ENCODE results near the gene UBAP2L.
"Not testable (repeated sequence)": the region's sequence is repeated elsewhere in the genome, so short reads cannot be mapped to it uniquely, and the experiment has no call there.

UBAP2L gene

DNA sequence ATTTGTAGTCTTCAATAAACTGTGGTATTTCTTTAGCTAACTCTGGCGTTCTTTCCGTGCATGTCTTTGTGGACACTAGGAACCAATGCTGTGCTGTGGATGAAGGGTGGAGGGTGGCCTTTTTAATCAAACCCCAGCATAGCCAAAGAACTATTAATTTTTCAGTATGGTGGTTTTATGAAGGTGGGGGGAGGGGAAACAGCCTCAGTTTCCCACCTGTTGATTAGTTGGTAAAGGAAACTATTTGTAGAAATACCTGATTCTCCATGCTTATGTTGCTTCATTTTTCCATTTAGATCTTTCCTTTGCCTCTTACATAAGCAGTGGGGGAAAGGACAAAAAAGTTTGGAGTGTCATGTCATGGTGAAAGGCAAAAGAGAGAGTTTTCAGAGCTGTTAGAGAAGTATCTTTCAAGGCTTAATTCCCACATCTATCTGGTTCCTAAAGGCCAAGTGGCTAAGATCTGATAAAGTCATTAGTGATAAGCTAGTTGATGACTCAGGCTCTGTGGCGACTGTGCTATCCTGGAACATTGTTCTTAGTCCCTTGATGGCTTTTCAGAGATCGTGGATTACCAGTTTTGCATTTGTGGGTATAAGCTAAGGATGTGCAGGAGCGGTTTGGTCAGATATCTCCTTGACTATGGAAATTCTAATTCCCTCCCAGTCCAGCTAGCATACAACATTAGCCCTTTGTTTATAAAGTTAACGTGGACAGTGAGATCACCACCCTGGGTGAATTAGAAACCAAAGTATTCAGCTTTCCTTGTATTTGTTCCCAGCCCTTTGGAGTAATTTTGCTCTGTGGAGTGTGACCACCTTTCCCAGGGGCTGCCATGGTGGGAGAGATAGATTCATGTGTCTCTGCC is 42.9 kb downstream of the UBAP2L start:
- Histone ChIP-seq H3K4me3 (ENCODE audit: low read depth, low read length) (no peak overlapping the region), H3K36me3 (ENCODE audit: control insufficient read depth, insufficient read depth, low read length) (peaks cover 55% of the 10 kb centered on the region), H3K4me1 (ENCODE audit: control insufficient read depth, insufficient read depth, low read length) (no peaks in the 10 kb centered on the region), H3K9ac (ENCODE audit: low read depth, low read length) (no peak overlapping the region), H3K9me3 (ENCODE audit: control insufficient read depth, insufficient read depth, low read length) (no peaks in the 10 kb centered on the region), H3K27me3 (ENCODE audit: control insufficient read depth, insufficient read depth, low read length) (no peaks in the 10 kb centered on the region)

DNA sequence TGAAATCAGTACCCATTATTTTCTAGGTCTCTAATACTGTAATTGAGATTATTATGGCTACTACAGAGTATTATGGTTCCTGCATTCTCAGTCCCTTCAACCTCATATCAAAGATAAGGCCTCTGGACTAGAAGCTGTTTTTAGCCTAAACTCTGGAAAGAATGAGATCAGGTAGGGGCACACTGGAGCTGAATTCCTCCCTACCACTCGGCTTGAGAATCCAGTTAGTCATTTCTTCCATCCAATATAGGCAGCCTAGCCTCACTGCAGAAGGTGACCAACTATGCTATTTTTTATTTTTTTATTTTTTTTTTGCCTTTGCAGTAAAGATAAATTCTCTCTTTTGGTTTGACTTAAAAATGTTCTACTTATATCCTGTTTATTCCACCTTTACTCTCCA is 43.7 kb downstream of the UBAP2L start:
- Histone ChIP-seq H3K9me3 (ENCODE audit: control insufficient read depth, insufficient read depth, low read length) (no peaks in the 10 kb centered on the region), H3K9ac (ENCODE audit: low read depth, low read length) (no peak overlapping the region), H3K4me3 (ENCODE audit: low read depth, low read length) (no peak overlapping the region), H3K36me3 (ENCODE audit: control insufficient read depth, insufficient read depth, low read length) (peaks cover 58% of the 10 kb centered on the region), H3K4me1 (ENCODE audit: control insufficient read depth, insufficient read depth, low read length) (no peaks in the 10 kb centered on the region), H3K27me3 (ENCODE audit: control insufficient read depth, insufficient read depth, low read length) (no peaks in the 10 kb centered on the region)

DNA sequence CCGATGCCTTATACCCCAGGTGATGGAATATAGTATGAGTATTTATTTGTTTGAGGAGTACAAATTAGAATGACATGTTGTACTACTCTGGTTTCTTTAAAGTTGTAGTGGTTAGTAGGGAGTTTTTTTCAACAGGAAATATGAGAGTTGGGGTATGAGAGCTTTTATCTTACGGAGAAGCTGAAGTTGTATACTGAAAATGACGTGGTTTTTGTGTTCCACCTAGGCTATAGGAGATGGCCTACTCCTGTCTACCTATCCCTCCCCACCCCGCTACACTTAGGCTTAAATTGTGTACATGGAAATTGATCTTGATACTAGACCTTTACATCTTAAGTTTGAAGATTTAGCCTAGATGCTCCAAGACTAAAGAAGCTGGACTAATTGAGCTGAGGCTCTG is 44.8 kb downstream of the UBAP2L start:
- Histone ChIP-seq H3K4me3 (ENCODE audit: low read depth, low read length) (no peak overlapping the region), H3K36me3 (ENCODE audit: control insufficient read depth, insufficient read depth, low read length) (peaks cover 57% of the 10 kb centered on the region), H3K4me1 (ENCODE audit: control insufficient read depth, insufficient read depth, low read length) (no peaks in the 10 kb centered on the region), H3K27me3 (ENCODE audit: control insufficient read depth, insufficient read depth, low read length) (no peaks in the 10 kb centered on the region), H3K9ac (ENCODE audit: low read depth, low read length) (no peak overlapping the region), H3K9me3 (ENCODE audit: control insufficient read depth, insufficient read depth, low read length) (no peaks in the 10 kb centered on the region)

DNA sequence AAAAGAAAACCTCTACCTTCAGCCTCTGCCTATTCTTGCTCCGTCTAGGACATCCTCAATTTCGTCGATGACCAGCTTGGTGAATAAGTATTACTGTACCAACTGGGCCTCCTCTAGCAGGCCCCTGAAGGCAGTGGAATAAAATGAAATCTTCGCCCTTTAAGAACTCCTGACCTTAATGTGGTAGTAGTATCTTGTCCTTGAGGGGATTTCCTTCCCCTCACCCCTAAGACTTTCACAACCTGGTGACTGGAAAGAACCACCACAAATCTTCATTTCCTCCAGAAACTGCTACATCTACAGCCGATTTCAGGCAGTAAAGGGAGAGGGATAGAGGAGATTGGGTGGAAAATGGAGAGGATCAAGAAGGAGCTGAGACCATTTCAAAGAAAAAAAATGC is 50.1 kb downstream of the UBAP2L start:
- peaks cover 43% of the 10 kb centered on the region for H3K36me3 ChIP-seq (ENCODE audit: control insufficient read depth, insufficient read depth, low read length)
- H3K27me3 ChIP-seq (ENCODE audit: control insufficient read depth, insufficient read depth, low read length) = no peaks in the 10 kb centered on the region
- H3K9me3 ChIP-seq (ENCODE audit: control insufficient read depth, insufficient read depth, low read length) = no peaks in the 10 kb centered on the region
- no peak overlapping the region for H3K9ac ChIP-seq (ENCODE audit: low read depth, low read length)
- H3K4me1 ChIP-seq (ENCODE audit: control insufficient read depth, insufficient read depth, low read length) = no peaks in the 10 kb centered on the region
- no peak overlapping the region for H3K4me3 ChIP-seq (ENCODE audit: low read depth, low read length)

DNA sequence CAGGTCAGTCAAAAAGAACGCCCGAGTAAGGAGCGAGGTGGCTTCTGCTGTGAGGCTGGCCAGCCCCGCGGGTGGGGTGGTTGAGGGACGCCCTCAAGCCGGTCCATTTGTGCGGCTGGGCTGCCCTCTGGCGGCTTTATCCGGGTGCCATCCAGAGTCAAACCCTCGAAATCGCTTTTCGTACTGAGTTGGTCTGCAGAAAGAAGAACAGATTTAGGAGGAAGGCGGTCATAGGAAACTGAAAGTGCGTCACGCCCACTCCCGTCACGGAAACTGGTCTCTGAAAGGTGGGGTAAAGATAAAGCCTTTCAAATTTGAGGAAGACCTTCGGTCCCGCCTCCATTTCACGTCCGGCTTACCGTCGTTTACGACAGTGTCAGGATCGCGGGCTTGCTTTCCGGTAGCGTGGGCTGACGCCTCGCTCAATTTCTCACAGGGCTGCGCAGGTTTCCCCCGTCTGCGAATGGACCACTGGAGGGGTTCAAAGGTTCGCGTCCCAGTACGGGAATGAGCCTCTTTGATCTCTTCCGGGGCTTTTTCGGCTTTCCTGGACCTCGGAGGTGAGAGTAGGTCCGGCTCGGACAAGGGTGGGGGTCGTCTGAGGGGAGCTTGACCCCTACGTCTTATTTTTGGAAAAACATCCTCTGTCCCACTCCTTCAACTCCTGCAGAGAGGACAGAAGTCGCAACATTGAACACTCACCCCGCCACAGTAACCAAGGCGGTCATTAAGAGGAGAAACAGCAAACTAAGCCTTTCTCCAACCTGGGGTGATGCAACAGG is 51.7 kb downstream of the UBAP2L start, which contains the start of gene HAX1:
HAX1 (plus strand) TSS at position 413 of the 782 bp plus-strand sequence; CDS start at position 508, 95 bp downstream.
- H3K4me3 ChIP-seq (ENCODE audit: low read depth, low read length) = peak within 1 kb of the TSS; percentile 85
- H3K9me3 ChIP-seq (ENCODE audit: control insufficient read depth, insufficient read depth, low read length) = no peaks in the 10 kb centered on the region
- H3K27me3 ChIP-seq (ENCODE audit: control insufficient read depth, insufficient read depth, low read length) = no peaks in the 10 kb centered on the region
- H3K4me1 ChIP-seq (ENCODE audit: control insufficient read depth, insufficient read depth, low read length) = no peaks in the 10 kb centered on the region
- H3K9ac ChIP-seq (ENCODE audit: low read depth, low read length) = peak within 1 kb of the TSS; percentile 90
- peaks cover 31% of the 10 kb centered on the region for H3K36me3 ChIP-seq (ENCODE audit: control insufficient read depth, insufficient read depth, low read length)

DNA sequence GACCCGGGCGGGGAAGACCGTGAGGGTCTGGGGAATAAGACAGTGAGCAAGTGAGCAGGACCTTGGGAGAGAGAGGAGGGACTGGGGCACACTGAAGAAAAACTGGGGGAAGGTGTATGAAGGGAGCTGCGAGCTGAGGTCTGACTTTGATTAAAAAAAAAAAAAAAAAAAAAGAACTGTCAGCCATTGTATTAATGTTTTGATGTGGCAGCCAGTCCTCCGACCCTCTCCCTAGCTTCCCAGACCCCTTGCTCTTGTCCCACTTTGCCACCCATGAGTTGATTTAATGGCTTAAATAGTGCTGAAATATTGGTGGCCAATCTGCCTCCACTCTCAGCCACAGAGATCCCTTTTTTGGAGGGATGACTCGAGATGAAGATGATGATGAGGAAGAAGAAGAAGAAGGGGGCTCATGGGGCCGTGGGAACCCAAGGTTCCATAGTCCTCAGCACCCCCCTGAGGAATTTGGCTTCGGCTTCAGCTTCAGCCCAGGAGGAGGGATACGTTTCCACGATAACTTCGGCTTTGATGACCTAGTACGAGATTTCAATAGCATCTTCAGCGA is 52.3 kb downstream of the UBAP2L start:
- H3K36me3 ChIP-seq (ENCODE audit: control insufficient read depth, insufficient read depth, low read length) = peaks cover 31% of the 10 kb centered on the region
- no peaks in the 10 kb centered on the region for H3K9me3 ChIP-seq (ENCODE audit: control insufficient read depth, insufficient read depth, low read length)
- H3K4me1 ChIP-seq (ENCODE audit: control insufficient read depth, insufficient read depth, low read length) = no peaks in the 10 kb centered on the region
- H3K9ac ChIP-seq (ENCODE audit: low read depth, low read length) = peak overlapping the region; percentile 90
- H3K4me3 ChIP-seq (ENCODE audit: low read depth, low read length) = peak overlapping the region; percentile 85
- H3K27me3 ChIP-seq (ENCODE audit: control insufficient read depth, insufficient read depth, low read length) = no peaks in the 10 kb centered on the region

DNA sequence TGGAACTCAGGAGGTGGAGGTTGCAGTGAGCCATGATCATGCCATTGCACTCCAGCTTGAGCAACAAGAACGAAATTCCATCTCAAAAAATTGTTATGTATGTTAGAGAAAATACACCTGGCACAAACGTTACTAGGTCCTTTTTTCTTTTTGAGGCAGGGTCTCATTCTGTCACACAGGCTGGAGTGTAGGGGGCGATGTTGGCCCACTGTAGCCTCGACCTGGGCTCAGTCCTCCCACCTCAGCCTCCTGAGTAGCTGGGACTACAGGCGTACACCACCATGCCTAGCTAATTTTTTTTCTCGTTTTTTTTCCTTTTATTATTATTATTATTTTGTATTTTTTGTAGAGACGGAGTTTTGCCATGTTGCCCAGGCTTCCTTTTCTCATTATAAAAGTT is 56.0 kb downstream of the UBAP2L start:
- no peaks in the 10 kb centered on the region for H3K9me3 ChIP-seq (ENCODE audit: control insufficient read depth, insufficient read depth, low read length)
- no peaks in the 10 kb centered on the region for H3K27me3 ChIP-seq (ENCODE audit: control insufficient read depth, insufficient read depth, low read length)
- peaks cover 10% of the 10 kb centered on the region for H3K36me3 ChIP-seq (ENCODE audit: control insufficient read depth, insufficient read depth, low read length)
- no peaks in the 10 kb centered on the region for H3K4me1 ChIP-seq (ENCODE audit: control insufficient read depth, insufficient read depth, low read length)
- no peak overlapping the region for H3K4me3 ChIP-seq (ENCODE audit: low read depth, low read length)
- no peak overlapping the region for H3K9ac ChIP-seq (ENCODE audit: low read depth, low read length)

DNA sequence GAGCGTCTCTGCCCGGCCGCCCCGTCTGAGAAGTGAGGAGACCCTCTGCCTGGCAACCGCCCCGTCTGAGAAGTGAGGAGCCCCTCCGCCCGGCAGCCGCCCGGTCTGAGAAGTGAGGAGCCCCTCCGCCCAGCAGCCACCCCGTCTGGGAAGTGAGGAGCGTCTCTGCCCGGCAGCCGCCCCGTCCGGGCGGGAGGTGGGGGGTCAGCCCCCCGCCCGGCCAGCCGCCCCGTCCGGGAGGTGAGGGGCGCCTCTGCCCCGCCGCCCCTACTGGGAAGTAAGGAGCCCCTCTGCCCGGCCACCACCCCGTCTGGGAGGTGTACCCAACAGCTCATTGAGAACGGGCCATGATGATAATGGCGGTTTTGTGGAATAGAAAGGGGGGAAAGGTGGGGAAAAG is 66.8 kb downstream of the UBAP2L start:
- H3K27me3 ChIP-seq (ENCODE audit: control insufficient read depth, insufficient read depth, low read length); H3K4me1 ChIP-seq (ENCODE audit: control insufficient read depth, insufficient read depth, low read length); H3K9me3 ChIP-seq (ENCODE audit: control insufficient read depth, insufficient read depth, low read length); H3K36me3 ChIP-seq (ENCODE audit: control insufficient read depth, insufficient read depth, low read length); H3K9ac ChIP-seq (ENCODE audit: low read depth, low read length); H3K4me3 ChIP-seq (ENCODE audit: low read depth, low read length): not testable (repeated sequence)

DNA sequence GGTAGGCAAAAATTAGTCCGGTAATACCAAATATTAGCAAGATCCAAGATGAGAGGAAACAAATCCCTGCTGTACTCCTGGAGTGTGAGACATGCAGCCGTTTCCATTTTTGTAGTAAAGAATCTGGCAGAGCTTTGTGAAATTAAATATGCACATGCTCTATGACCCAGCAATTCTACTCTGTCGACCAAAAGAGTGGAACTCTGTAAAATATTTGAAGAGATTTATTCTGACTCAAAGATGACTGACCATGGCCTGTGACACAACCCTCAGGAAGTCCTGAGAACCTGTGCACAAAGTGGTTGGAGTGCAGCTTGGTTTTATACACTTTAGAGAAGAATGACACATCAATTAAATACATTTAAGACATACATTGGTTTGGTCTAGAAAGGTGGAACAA is 67.9 kb downstream of the UBAP2L start:
- Histone ChIP-seq H3K9me3 (ENCODE audit: control insufficient read depth, insufficient read depth, low read length) (no peaks in the 10 kb centered on the region), H3K4me3 (ENCODE audit: low read depth, low read length) (no peak overlapping the region), H3K36me3 (ENCODE audit: control insufficient read depth, insufficient read depth, low read length) (no peaks in the 10 kb centered on the region), H3K27me3 (ENCODE audit: control insufficient read depth, insufficient read depth, low read length) (no peaks in the 10 kb centered on the region), H3K9ac (ENCODE audit: low read depth, low read length) (no peak overlapping the region), H3K4me1 (ENCODE audit: control insufficient read depth, insufficient read depth, low read length) (peaks cover 7% of the 10 kb centered on the region)

DNA sequence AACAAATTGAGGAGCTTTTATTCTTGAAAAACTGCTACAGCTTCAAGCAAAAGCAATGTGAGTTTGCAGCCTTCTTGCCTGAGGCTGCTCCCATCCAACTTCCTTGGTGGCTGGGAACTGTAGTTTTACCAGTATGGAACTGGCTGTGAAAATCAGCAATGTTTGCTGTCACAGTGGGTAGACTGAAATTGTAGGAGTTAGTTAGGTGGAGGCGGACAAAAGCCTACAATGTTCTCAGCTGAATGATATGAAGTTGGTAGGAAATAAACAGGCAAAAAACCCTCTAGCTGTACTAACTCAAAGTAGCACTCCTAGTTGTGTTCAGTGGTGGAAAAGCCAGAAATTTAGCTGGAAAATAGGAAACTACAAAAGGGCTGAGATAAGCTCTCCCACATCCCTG is 70.2 kb downstream of the UBAP2L start:
- Histone ChIP-seq H3K9ac (ENCODE audit: low read depth, low read length) (no peak overlapping the region), H3K9me3 (ENCODE audit: control insufficient read depth, insufficient read depth, low read length) (no peaks in the 10 kb centered on the region), H3K36me3 (ENCODE audit: control insufficient read depth, insufficient read depth, low read length) (no peaks in the 10 kb centered on the region), H3K4me1 (ENCODE audit: control insufficient read depth, insufficient read depth, low read length) (peaks cover 7% of the 10 kb centered on the region), H3K4me3 (ENCODE audit: low read depth, low read length) (no peak overlapping the region), H3K27me3 (ENCODE audit: control insufficient read depth, insufficient read depth, low read length) (no peaks in the 10 kb centered on the region)

DNA sequence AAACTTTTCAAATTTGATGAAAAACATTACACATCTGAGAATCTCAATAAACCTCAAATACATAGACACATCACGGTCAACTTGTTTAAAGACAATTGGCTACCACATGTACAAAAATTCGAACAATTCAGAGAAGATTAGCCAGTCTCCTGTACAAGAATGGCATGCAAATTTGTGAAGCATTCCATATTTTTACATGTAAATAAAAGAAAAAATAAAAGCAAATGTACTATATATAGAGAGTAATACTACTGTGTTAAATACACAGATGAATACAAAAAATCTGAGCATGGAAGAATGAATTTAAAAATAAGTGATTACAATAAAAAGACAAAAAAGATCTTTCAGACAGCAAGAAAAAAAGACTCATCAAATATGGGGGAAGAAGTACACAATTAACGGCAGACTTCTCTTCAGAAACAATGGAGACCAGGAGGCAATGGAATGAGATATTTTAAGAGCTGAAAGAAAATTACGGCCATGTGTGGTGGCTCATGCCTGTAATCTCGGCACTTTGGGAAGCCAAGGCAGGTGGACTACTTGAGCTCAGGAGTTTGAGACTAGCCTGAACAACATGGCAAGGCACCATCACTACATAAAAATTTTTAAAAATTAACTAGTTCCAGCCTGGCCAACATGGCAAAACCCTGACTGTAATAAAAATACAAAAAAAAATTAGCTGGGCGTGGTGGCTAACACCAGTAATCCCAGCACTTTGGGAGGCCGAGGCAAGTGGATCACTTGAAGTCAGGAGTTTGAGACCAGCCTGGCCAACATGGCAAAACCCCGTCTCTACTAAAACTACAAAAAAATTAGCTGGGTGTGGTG is 74.9 kb downstream of the UBAP2L start:
- peaks cover 2% of the 10 kb centered on the region for H3K4me1 ChIP-seq (ENCODE audit: control insufficient read depth, insufficient read depth, low read length)
- no peaks in the 10 kb centered on the region for H3K9me3 ChIP-seq (ENCODE audit: control insufficient read depth, insufficient read depth, low read length)
- H3K27me3 ChIP-seq (ENCODE audit: control insufficient read depth, insufficient read depth, low read length) = no peaks in the 10 kb centered on the region
- no peak overlapping the region for H3K4me3 ChIP-seq (ENCODE audit: low read depth, low read length)
- no peaks in the 10 kb centered on the region for H3K36me3 ChIP-seq (ENCODE audit: control insufficient read depth, insufficient read depth, low read length)
- no peak overlapping the region for H3K9ac ChIP-seq (ENCODE audit: low read depth, low read length)

All from iPS-15b (cell line).